MCF 10A (cell line): ENCODE measurements around the gene NEU1. TPM values are rescaled to one million over a fixed set of nuclear protein-coding genes. Genes with fewer than 3 reads are reported as not detected.

ENCODE experiments used
- BruUV-seq: library from RNA; stranded (reverse); fragments of 400-500 nt; replicated peaks from 2 replicates; lab custom pipeline; 2021; lab: Mats Ljungman, UMichigan
- CTCF ChIA-PET: fragments of 300-600 bp; sonication (Branson Sonifier 250); formaldehyde crosslinking; extraction: SDS; loops from one replicate; lab custom pipeline; 2021; ENCODE audit warnings: antibody characterized with exemption, inconsistent platforms; lab: Yijun Ruan, JAX
- POLR2A ChIA-PET: fragments of 300-600, 350-650 bp; sonication (Branson Sonifier 250); formaldehyde crosslinking; extraction: SDS; loops from one replicate; lab custom pipeline; 2020; ENCODE audit warnings: antibody characterized with exemption, inconsistent platforms; lab: Yijun Ruan, JAX
- DNase-seq: peaks from one replicate; pipeline ENCODE4 v3.0.0-alpha.2; 2018; ENCODE audit not compliant: unreplicated experiment
- H3K27ac Mint-ChIP-seq: one replicate; pipeline ENCODE4 v1.8.0; 2022; ENCODE audit warnings: mild to moderate bottlenecking, low read depth, mixed read lengths; ENCODE audit not compliant: unreplicated experiment
- H3K27me3 Mint-ChIP-seq: one replicate; pipeline ENCODE4 v1.8.0; 2022; ENCODE audit warnings: mixed read lengths; ENCODE audit not compliant: insufficient read depth, unreplicated experiment
- H3K36me3 Mint-ChIP-seq: one replicate; pipeline ENCODE4 v1.8.0; 2022; ENCODE audit warnings: mild to moderate bottlenecking, moderate library complexity, mixed read lengths; ENCODE audit not compliant: insufficient read depth, unreplicated experiment
- H3K4me1 Mint-ChIP-seq: one replicate; pipeline ENCODE4 v1.8.0; 2022; ENCODE audit warnings: mixed read lengths; ENCODE audit not compliant: insufficient read depth, unreplicated experiment
- H3K4me3 Mint-ChIP-seq: one replicate; pipeline ENCODE4 v1.8.0; 2022; ENCODE audit warnings: mild to moderate bottlenecking, moderate library complexity, mixed read lengths; ENCODE audit not compliant: unreplicated experiment
- H3K9me3 Mint-ChIP-seq: one replicate; pipeline ENCODE4 v1.8.0; 2022; ENCODE audit warnings: mixed read lengths; ENCODE audit not compliant: unreplicated experiment
- intact Hi-C: fragments of 100-400 bp; cut with micrococcal nuclease; formaldehyde crosslinking; loops from 2 replicates; pipeline ENCODE4 v1.14.1; 2022
- total RNA-seq: library from RNA; stranded (reverse); gene quantifications from 2 replicates; pipeline ENCODE4 v1.2.3, GENCODE V29; 2022
- TF ChIP-seq, protein P1 (sequence below): fragments of 200-600 bp; IDR thresholded peaks from one replicate; pipeline ENCODE4 v1.8.0; 2022; ENCODE audit warnings: antibody characterized with exemption, mild to moderate bottlenecking; ENCODE audit not compliant: unreplicated experiment

NEU1 gene
- total RNA-seq, 1 experiment from 2014 or later, result 19.7 TPM

DNA sequence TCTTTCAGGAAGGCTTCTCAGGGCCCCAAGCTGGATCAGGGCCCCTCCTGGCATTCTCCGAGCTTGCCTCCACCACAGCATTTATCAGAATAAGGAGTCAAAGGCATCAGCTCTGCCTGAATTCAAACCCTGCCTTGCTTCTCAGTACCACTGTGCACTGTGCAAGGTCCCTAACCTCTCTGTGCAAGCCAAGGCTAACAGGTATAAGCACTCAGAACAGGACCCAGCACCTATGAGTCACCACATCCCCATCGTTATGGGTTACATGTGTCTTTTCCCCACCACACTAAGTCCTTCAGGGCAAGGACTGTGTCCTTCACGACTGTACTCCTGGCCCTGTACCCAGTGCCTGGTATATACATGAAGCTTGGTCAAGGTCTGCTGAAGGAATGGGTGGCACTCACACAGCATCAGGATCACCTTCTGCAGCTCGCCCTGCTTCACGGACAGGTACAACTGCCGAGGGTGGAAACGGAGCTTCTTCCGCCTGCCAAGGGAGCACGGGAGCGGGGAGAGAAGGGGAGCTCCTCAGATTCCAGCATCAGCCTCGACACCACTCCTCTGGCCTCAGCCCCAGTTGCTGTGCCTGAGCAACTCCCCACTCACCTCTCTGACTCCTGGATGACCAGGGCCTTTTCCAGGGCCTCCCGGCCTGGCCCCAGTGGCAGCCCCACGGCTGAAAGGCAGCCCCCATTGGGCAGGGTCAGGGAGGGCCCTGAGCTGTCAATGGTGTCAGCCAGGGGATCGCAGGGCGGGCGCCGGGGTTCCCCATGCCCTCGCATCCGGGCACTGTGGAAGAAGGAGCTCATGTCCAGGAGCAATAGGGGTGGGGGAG is 24.8 kb upstream of the NEU1 start:
- ChIA-PET CTCF (interaction anchor here (0.6 to 1.7 kb wide), 10 partner anchors 9 to 207 kb away, joined by 3 to 6 read pairs (median 3); partner anchors contain the start of genes EHMT2 and LY6G5C), POLR2A (no interaction called here)
- DNase-seq, result no peak
- H3K4me3 Mint-ChIP-seq, result no peak overlapping the region
- H3K27me3 Mint-ChIP-seq, result no peaks in the 10 kb centered on the region
- TF ChIP-seq, protein P1, sequence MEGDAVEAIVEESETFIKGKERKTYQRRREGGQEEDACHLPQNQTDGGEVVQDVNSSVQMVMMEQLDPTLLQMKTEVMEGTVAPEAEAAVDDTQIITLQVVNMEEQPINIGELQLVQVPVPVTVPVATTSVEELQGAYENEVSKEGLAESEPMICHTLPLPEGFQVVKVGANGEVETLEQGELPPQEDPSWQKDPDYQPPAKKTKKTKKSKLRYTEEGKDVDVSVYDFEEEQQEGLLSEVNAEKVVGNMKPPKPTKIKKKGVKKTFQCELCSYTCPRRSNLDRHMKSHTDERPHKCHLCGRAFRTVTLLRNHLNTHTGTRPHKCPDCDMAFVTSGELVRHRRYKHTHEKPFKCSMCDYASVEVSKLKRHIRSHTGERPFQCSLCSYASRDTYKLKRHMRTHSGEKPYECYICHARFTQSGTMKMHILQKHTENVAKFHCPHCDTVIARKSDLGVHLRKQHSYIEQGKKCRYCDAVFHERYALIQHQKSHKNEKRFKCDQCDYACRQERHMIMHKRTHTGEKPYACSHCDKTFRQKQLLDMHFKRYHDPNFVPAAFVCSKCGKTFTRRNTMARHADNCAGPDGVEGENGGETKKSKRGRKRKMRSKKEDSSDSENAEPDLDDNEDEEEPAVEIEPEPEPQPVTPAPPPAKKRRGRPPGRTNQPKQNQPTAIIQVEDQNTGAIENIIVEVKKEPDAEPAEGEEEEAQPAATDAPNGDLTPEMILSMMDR, result no peak
- BruUV-seq, result no TSS peak
- no peak overlapping the region for H3K27ac Mint-ChIP-seq
- peaks cover 56% of the 10 kb centered on the region for H3K36me3 Mint-ChIP-seq
- intact Hi-C loops, result loop anchor here (5.0 kb wide), 1 partner anchor 205 kb away; the partner anchor contains the start of gene LY6G5C
- H3K4me1 Mint-ChIP-seq, result no peaks in the 10 kb centered on the region
- no peaks in the 10 kb centered on the region for H3K9me3 Mint-ChIP-seq

DNA sequence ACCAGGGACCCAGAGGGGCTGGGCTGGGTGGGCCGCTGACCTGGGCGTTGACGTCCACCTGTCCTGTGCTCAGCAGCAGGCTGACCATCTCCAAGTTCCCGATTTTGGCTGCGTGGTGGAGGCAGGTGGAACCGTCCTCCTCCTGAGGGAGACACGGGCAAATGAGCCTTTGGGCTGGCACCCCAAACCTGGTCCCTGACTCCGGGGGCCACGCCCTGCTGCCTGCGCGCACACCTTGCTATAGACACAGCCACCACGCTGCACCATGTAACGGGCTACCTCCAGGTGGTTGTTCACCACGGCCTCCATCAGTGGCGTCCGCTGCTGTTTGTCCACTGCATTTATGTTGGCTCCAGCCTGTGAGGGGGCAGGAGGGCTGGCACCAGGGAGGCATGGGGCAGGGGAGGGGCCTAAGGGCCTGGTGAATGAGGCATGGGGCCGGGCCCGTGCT is 23.9 kb upstream of the NEU1 start:
- intact Hi-C loops, result loop anchor here (5.0 kb wide), 1 partner anchor 204 kb away; the partner anchor contains the start of gene LY6G5C
- Mint-ChIP-seq H3K9me3 (no peaks in the 10 kb centered on the region), H3K27ac (no peak overlapping the region), H3K4me3 (no peak overlapping the region), H3K27me3 (no peaks in the 10 kb centered on the region), H3K4me1 (no peaks in the 10 kb centered on the region), H3K36me3 (peaks cover 56% of the 10 kb centered on the region)
- no peak for DNase-seq
- no TSS peak for BruUV-seq
- CTCF ChIA-PET, result interaction anchor here (1.3 to 1.4 kb wide), 4 partner anchors 10 to 207 kb away, joined by 3 to 6 read pairs (median 4); partner anchors contain the start of gene EHMT2
- POLR2A ChIA-PET, result no interaction called here
- TF ChIP-seq, protein P1, result no peak

DNA sequence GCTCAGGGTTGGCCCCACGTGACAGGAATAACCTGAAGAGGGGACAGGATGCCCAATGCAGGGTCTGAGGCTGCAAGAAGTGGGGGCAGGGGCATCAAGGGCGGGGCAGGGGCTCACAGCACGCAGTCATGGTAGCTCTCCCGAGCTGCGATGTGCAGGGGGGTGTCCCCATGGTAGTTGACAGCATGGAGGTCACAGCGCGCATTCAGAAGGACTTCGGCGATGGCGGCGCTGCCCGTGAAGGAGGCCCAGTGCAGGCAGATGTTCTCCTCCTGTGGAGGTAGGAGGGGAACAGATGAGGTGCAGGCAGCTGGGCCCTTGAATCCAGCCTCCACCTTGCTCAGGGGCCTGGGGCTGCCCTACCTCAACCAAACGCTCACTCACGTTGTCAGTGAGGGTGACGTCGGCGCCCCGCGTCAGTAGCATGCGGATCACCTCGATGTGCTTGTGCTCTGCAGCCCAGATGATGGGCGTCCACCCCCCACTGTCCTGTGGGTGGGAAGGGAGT is 22.0 kb upstream of the NEU1 start:
- intact Hi-C loops, result loop anchor here (5.0 kb wide), 1 partner anchor 202 kb away; the partner anchor contains the start of gene LY6G5C
- no peak for DNase-seq
- no TSS peak for BruUV-seq
- Mint-ChIP-seq H3K27ac (no peak overlapping the region), H3K4me1 (no peaks in the 10 kb centered on the region), H3K9me3 (no peaks in the 10 kb centered on the region), H3K4me3 (no peak overlapping the region), H3K27me3 (no peaks in the 10 kb centered on the region), H3K36me3 (peaks cover 61% of the 10 kb centered on the region)
- TF ChIP-seq, protein P1, result no peak
- ChIA-PET POLR2A (interaction anchor here (0.7 kb wide), 1 partner anchor 16 kb away, joined by 3 read pairs; no protein-coding TSS in a partner anchor), CTCF (interaction anchor here (0.7 to 1.2 kb wide), 3 partner anchors 20 to 292 kb away, joined by 3 to 4 read pairs (median 4); no protein-coding TSS in a partner anchor)

DNA sequence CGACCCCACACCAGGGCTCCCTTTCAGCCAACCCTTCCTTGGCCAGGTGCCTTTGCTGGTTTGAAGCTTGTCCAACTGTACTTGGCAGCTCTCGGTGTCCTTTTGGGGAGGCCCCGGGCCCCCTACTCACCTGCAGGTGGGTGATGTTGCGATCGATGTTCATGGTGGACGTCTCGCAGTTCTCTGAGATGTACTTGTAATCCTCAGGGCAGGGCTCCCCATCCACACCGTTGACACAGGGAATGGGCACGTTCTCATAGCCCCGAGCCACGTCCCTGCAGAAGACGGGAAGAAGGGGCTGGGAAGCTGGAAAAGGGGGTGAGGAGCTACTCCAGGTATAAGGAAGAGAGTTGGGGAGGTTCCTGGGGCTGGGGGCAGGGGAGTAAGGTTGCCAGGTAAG is 21.1 kb upstream of the NEU1 start:
- ChIA-PET POLR2A (no interaction called here), CTCF (interaction anchor here (0.6 to 1.2 kb wide), 4 partner anchors 15 to 129 kb away, joined by 3 to 4 read pairs (median 3); no protein-coding TSS in a partner anchor)
- TF ChIP-seq, protein P1, result no peak
- Mint-ChIP-seq H3K27ac (no peak overlapping the region), H3K27me3 (no peaks in the 10 kb centered on the region), H3K36me3 (peaks cover 65% of the 10 kb centered on the region), H3K4me1 (no peaks in the 10 kb centered on the region), H3K9me3 (no peaks in the 10 kb centered on the region), H3K4me3 (no peak overlapping the region)
- no TSS peak for BruUV-seq
- DNase-seq, result no peak
- intact Hi-C loops, result no loop called here
